ENCODE data around the gene TLE4.

- TF ChIP-seq POLR2A (IDR thresholded peaks at IDR 0.05; ENCODE audit: extremely low read depth, insufficient read length) (peak; percentile 90), CTCF (IDR thresholded peaks at IDR 0.05; ENCODE audit: low read depth, low read length) (no peak), MAX (IDR thresholded peaks at IDR 0.05; ENCODE audit: low read depth, low read length) (peak; percentile 92)
Measured at GRCh38 chr9:79571309-79572031, at the start of gene TLE4.
